ENCODE data around the gene ZNF644.
"Not testable (repeated sequence)": the region's sequence is repeated elsewhere in the genome, so short reads cannot be mapped to it uniquely, and the experiment has no call there.

Gene ZNF644

GRCh38 chr1:90925928-90926869 lies 95.6 kb downstream of the ZNF644 start:
- no peak for DNase-seq

- no peak for DNase-seq
Measured at GRCh38 chr1:90924982-90925381, 96.9 kb downstream of the ZNF644 start.

- no peak for DNase-seq
Measured at GRCh38 chr1:90922996-90923395, 98.8 kb downstream of the ZNF644 start.

GRCh38 chr1:90922202-90922601 lies 99.6 kb downstream of the ZNF644 start:
- DNase-seq: no peak

GRCh38 chr1:90919900-90920299 lies 101.9 kb downstream of the ZNF644 start:
- DNase-seq: no peak

GRCh38 chr1:90919190-90919719 lies 102.6 kb downstream of the ZNF644 start:
- DNase-seq: no peak

- DNase-seq: no peak
Measured at GRCh38 chr1:90911353-90911752, 110.5 kb downstream of the ZNF644 start.

GRCh38 chr1:90902672-90903071 lies 119.2 kb downstream of the ZNF644 start:
- DNase-seq: no peak

- DNase-seq: no peak
Measured at GRCh38 chr1:90899263-90899662, 122.6 kb downstream of the ZNF644 start.

GRCh38 chr1:90893679-90894078 lies 128.2 kb downstream of the ZNF644 start:
- DNase-seq: not testable (repeated sequence)

GRCh38 chr1:90892884-90893283 lies 129.0 kb downstream of the ZNF644 start:
- DNase-seq: not testable (repeated sequence)

GRCh38 chr1:90892196-90892595 lies 129.6 kb downstream of the ZNF644 start:
- not testable (repeated sequence) for DNase-seq

- DNase-seq: not testable (repeated sequence)
Measured at GRCh38 chr1:90891756-90892155, 130.1 kb downstream of the ZNF644 start.

GRCh38 chr1:90882221-90882620 lies 139.6 kb downstream of the ZNF644 start:
- DNase-seq: no peak

GRCh38 chr1:90881034-90881433 lies 140.8 kb downstream of the ZNF644 start:
- no peak for DNase-seq

GRCh38 chr1:90879281-90879680 lies 142.6 kb downstream of the ZNF644 start:
- no peak for DNase-seq

GRCh38 chr1:90876101-90876500 lies 145.7 kb downstream of the ZNF644 start:
- no peak for DNase-seq
